ENCODE results near the gene NPY.

NPY gene

GRCh38 chr7:24334012-24334411 is 50.0 kb downstream of the NPY start:
- Histone ChIP-seq H4K20me1 (ENCODE audit: insufficient read depth, low read length) (no peaks in the 10 kb centered on the region), H3K4me3 (ENCODE audit: low read depth, low read length, poor library complexity, severe bottlenecking) (no peak overlapping the region), H3K4me2 (ENCODE audit: low read length) (no peak overlapping the region), H3K79me2 (ENCODE audit: insufficient read depth, low read length) (no peaks in the 10 kb centered on the region), H3F3A (ENCODE audit: insufficient read depth, low read length) (no peaks in the 10 kb centered on the region), H3K36me3 (ENCODE audit: insufficient read depth, low read length) (no peaks in the 10 kb centered on the region), H2AFZ (ENCODE audit: low read length) (no peak overlapping the region), H3K9me3 (ENCODE audit: low read length) (0 out of 2 replicates have a peak, but pooled peaks cover 4% of the 10 kb centered on the region), H3K27ac (ENCODE audit: low read depth, low read length, poor library complexity, severe bottlenecking) (no peak overlapping the region), H3K9ac (ENCODE audit: low read length) (no peak overlapping the region), H3K9me2 (ENCODE audit: low read depth, low read length) (no peaks in the 10 kb centered on the region), H3K27me3 (ENCODE audit: insufficient read depth, low read length) (no peaks in the 10 kb centered on the region), H3K4me1 (ENCODE audit: insufficient read depth, low read length, severe bottlenecking) (peaks cover 25% of the 10 kb centered on the region)
- TF ChIP-seq CTCF (IDR thresholded peaks at IDR 0.05; ENCODE audit: low read length) (no peak), EZH2 (IDR thresholded peaks at IDR 0.05; ENCODE audit: borderline replicate concordance, low read length) (no peak)

- no peaks in the 10 kb centered on the region for H3K27me3 ChIP-seq (ENCODE audit: insufficient read depth, low read length)
- H2AFZ ChIP-seq (ENCODE audit: low read length), result no peak overlapping the region
- no peaks in the 10 kb centered on the region for H4K20me1 ChIP-seq (ENCODE audit: insufficient read depth, low read length)
- H3K9me3 ChIP-seq (ENCODE audit: low read length), result 0 out of 2 replicates have a peak, but pooled peaks cover 4% of the 10 kb centered on the region
- H3K9ac ChIP-seq (ENCODE audit: low read length), result no peak overlapping the region
- no peaks in the 10 kb centered on the region for H3F3A ChIP-seq (ENCODE audit: insufficient read depth, low read length)
- no peak for TF ChIP-seq CTCF (IDR thresholded peaks at IDR 0.05; ENCODE audit: low read length)
- TF ChIP-seq EZH2 (IDR thresholded peaks at IDR 0.05; ENCODE audit: borderline replicate concordance, low read length), result no peak
- H3K4me2 ChIP-seq (ENCODE audit: low read length), result no peak overlapping the region
- H3K9me2 ChIP-seq (ENCODE audit: low read depth, low read length), result no peaks in the 10 kb centered on the region
- peaks cover 18% of the 10 kb centered on the region for H3K4me1 ChIP-seq (ENCODE audit: insufficient read depth, low read length, severe bottlenecking)
- no peaks in the 10 kb centered on the region for H3K79me2 ChIP-seq (ENCODE audit: insufficient read depth, low read length)
- H3K4me3 ChIP-seq (ENCODE audit: low read depth, low read length, poor library complexity, severe bottlenecking), result no peak overlapping the region
- H3K27ac ChIP-seq (ENCODE audit: low read depth, low read length, poor library complexity, severe bottlenecking), result no peak overlapping the region
- no peaks in the 10 kb centered on the region for H3K36me3 ChIP-seq (ENCODE audit: insufficient read depth, low read length)
Measured at GRCh38 chr7:24334627-24335026, 50.6 kb downstream of the NPY start.

- no peaks in the 10 kb centered on the region for H3K36me3 ChIP-seq (ENCODE audit: insufficient read depth, low read length)
- TF ChIP-seq CTCF (IDR thresholded peaks at IDR 0.05; ENCODE audit: low read length), result no peak
- TF ChIP-seq EZH2 (IDR thresholded peaks at IDR 0.05; ENCODE audit: borderline replicate concordance, low read length), result no peak
- no peak overlapping the region for H3K4me2 ChIP-seq (ENCODE audit: low read length)
- no peaks in the 10 kb centered on the region for H3K9me2 ChIP-seq (ENCODE audit: low read depth, low read length)
- H2AFZ ChIP-seq (ENCODE audit: low read length), result no peak overlapping the region
- no peak overlapping the region for H3K27ac ChIP-seq (ENCODE audit: low read depth, low read length, poor library complexity, severe bottlenecking)
- no peak overlapping the region for H3K4me3 ChIP-seq (ENCODE audit: low read depth, low read length, poor library complexity, severe bottlenecking)
- no peaks in the 10 kb centered on the region for H4K20me1 ChIP-seq (ENCODE audit: insufficient read depth, low read length)
- no peaks in the 10 kb centered on the region for H3K27me3 ChIP-seq (ENCODE audit: insufficient read depth, low read length)
- H3K9me3 ChIP-seq (ENCODE audit: low read length), result 0 out of 2 replicates have a peak, but pooled peaks cover 4% of the 10 kb centered on the region
- H3K79me2 ChIP-seq (ENCODE audit: insufficient read depth, low read length), result no peaks in the 10 kb centered on the region
- no peak overlapping the region for H3K9ac ChIP-seq (ENCODE audit: low read length)
- no peaks in the 10 kb centered on the region for H3F3A ChIP-seq (ENCODE audit: insufficient read depth, low read length)
- peaks cover 17% of the 10 kb centered on the region for H3K4me1 ChIP-seq (ENCODE audit: insufficient read depth, low read length, severe bottlenecking)
Measured at GRCh38 chr7:24336461-24336860, 52.5 kb downstream of the NPY start.
